IPS-15b (cell line): ENCODE data around the gene HCLS1.
"Not testable (repeated sequence)": the region's sequence is repeated elsewhere in the genome, so short reads cannot be mapped to it uniquely, and the experiment has no call there.

ENCODE experiments used
- H3K27me3 ChIP-seq: one replicate; pipeline ENCODE4 v1.6.1; 2013; ENCODE audit warnings: low read length; ENCODE audit not compliant: control insufficient read depth, insufficient read depth
- H3K36me3 ChIP-seq: one replicate; pipeline ENCODE4 v1.6.1; 2013; ENCODE audit warnings: low read length; ENCODE audit not compliant: control insufficient read depth, insufficient read depth
- H3K4me1 ChIP-seq: one replicate; pipeline ENCODE4 v1.6.1; 2013; ENCODE audit warnings: mild to moderate bottlenecking, low read length; ENCODE audit not compliant: control insufficient read depth, insufficient read depth
- H3K4me3 ChIP-seq: one replicate; pipeline ENCODE4 v1.5.1; 2013; ENCODE audit warnings: low read depth, low read length
- H3K9ac ChIP-seq: one replicate; pipeline ENCODE4 v1.6.1; 2013; ENCODE audit warnings: low read depth, mild to moderate bottlenecking, low read length
- H3K9me3 ChIP-seq: one replicate; pipeline ENCODE4 v1.6.1; 2013; ENCODE audit warnings: mild to moderate bottlenecking, low read length; ENCODE audit not compliant: control insufficient read depth, insufficient read depth

HCLS1 gene

DNA sequence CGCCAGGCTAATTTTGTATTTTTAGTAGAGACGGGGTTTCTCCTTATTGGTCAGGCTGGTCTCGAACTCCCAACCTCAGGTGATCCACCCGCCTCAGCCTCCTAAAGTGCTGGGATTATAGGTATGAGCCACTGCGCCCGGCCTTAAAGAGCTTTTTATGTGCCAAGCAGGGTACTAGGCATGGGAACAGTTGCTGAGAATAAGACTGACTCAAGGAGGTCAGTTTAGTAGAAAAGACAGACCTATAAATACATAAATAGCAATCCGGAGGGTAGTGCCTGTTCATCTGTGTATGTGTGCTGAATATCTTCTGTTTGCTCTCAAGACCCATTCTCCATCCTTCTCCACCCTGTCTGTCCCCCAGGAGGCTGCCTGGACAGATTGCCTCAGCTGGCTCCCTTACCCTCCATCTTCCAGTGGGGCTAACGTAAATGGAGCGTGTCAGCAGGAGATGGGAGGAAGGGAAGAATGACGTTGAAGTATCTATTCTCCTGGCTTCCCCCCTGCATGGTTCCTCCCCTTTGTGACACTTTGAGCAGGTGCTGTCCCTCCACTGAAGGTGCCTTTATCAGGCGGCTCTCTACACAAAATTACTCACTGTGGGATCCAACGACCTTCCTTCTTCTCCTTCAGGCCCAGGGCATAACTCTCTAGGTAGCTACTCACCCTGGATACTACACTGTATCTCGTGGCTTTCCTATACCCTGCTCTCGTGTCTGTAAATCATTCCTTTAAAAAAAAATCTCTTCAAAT is 36.4 kb downstream of the HCLS1 start:
- Histone ChIP-seq H3K27me3 (no peaks in the 10 kb centered on the region), H3K4me1 (no peaks in the 10 kb centered on the region), H3K9ac (no peak overlapping the region), H3K9me3 (no peaks in the 10 kb centered on the region), H3K36me3 (no peaks in the 10 kb centered on the region), H3K4me3 (no peak overlapping the region)

DNA sequence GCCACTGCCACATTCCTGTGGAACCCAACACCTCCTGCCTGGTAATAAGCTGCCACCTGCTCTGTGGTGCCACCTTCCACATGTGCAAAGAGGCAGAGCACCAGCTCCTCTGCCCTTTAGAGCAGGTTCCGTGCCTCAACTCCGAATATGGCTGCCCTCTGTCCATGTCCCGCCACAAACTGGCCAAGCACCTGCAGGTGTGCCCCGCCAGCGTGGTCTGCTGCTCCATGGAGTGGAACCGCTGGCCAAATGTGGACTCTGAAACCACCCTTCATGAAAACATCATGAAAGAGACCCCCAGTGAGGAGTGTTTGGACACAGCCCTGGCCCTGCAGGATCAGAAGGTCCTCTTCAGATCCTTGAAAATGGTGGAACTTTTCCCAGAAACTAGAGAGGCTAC is 39.2 kb downstream of the HCLS1 start:
- H3K27me3 ChIP-seq = no peaks in the 10 kb centered on the region
- H3K9me3 ChIP-seq = no peaks in the 10 kb centered on the region
- H3K4me1 ChIP-seq = no peaks in the 10 kb centered on the region
- H3K4me3 ChIP-seq = no peak overlapping the region
- no peaks in the 10 kb centered on the region for H3K36me3 ChIP-seq
- no peak overlapping the region for H3K9ac ChIP-seq

DNA sequence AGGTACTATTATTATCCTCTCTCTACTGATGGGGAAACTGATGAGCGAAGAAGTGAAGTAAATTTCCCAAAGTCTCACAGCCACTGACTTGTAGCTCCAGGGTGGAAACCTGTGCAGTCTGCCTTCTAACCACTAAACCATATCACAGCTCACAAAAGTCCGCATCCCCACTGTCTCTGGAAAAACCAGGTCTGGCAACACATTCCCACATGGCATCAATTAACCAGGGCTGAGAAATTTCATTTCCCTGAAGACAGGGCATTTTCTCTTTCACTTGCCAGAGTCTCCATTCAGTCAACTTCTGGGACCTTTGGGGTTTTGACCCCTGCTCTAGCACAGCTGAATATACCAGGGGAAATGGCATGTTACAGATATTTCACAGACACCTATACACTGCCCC is 41.0 kb downstream of the HCLS1 start:
- H3K27me3 ChIP-seq = no peaks in the 10 kb centered on the region
- H3K9ac ChIP-seq = no peak overlapping the region
- H3K9me3 ChIP-seq = no peaks in the 10 kb centered on the region
- no peaks in the 10 kb centered on the region for H3K36me3 ChIP-seq
- no peak overlapping the region for H3K4me3 ChIP-seq
- H3K4me1 ChIP-seq = no peaks in the 10 kb centered on the region

DNA sequence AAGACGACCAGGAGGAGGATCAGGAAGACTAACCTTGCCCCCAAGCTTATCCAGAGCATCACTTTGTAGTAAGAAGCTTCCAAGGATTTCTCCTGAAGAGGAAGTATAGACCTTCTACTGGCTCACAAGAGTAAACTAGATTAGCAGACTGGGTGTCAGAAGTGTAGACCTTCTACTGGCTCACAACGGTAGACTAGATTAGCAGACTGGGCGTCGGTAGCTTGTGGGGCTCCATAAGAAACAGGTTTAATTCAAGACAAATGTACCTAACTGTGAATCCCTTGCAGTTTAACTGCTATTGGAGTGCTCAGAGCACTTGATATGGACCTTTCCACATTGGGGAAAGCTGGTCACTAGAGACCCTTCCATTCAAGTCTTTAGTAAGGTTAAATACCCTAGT is 54.6 kb downstream of the HCLS1 start:
- Histone ChIP-seq H3K9ac (no peak overlapping the region), H3K4me3 (no peak overlapping the region), H3K27me3 (no peaks in the 10 kb centered on the region), H3K36me3 (no peaks in the 10 kb centered on the region), H3K9me3 (no peaks in the 10 kb centered on the region), H3K4me1 (peaks cover 8% of the 10 kb centered on the region)

DNA sequence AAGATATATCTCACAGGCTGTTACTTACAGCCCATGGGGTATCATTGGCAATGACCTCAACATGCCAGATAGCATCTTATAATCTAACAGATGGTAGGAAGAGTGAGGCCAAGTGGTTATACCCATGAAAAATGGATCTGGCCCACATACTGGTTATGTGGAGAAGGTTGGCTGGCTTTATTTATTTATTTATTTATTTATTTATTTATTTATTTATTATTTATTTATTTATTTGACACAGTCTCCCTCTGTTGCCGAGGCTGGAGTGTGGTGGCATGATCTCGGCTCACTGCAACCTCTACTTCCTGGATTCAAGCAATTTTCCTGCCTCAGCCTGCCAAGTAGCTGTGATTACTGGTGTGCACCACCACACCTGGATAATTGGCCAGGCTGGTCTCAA is 55.9 kb downstream of the HCLS1 start:
- no peak overlapping the region for H3K9ac ChIP-seq
- H3K36me3 ChIP-seq = no peaks in the 10 kb centered on the region
- no peak overlapping the region for H3K4me3 ChIP-seq
- no peaks in the 10 kb centered on the region for H3K9me3 ChIP-seq
- no peaks in the 10 kb centered on the region for H3K27me3 ChIP-seq
- peaks cover 9% of the 10 kb centered on the region for H3K4me1 ChIP-seq

DNA sequence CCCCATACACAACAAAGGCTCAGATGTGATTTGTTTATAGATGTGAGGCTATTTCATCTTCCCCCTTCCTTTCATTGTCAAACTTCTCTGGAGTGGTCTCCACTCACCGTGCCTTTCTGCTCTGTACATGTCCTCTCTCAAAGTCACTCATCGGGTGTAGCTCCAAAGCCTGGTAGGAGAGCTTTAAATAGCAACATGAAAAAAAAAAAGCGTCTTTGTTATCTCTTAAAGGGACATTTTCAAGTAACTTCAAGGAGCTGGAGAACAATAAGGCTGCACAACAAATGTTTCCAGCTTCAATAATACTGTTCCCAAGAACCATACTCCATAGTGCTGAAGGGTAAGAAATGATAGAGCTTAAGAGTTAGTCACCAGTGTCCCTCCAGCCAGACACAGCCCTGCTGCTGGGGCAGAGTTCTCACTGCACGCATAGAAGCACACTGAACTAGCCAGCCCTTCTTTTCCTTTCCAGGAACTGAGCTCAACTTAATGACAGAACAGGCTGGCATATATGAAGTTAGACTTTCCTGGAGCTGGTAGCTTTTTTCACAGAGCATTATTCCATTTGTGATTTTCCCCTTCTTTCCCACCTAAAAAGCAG is 59.4 kb downstream of the HCLS1 start:
- Histone ChIP-seq H3K27me3 (no peaks in the 10 kb centered on the region), H3K9ac (no peak overlapping the region), H3K4me3 (no peak overlapping the region), H3K36me3 (no peaks in the 10 kb centered on the region), H3K4me1 (peaks cover 15% of the 10 kb centered on the region), H3K9me3 (no peaks in the 10 kb centered on the region)

DNA sequence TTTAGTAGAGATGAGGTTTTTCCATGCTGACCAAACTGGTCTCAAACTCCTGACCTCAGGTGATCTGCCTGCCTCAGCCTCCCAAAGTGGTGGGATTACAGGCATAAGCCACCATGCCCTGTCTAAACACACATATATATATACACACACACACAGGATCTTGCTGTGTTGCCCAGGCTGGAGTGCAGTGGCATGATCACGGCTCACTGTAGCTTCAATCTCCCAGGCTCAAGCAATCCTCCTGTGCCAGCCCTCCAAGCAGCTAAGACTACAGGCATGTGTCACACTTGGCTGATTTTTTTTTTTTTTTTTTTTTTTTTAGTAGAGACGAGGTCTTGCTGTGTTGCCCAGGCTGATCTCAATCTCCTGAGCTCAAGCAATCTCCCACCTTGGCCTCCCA is 60.8 kb downstream of the HCLS1 start:
- not testable (repeated sequence) for H3K36me3 ChIP-seq, H3K27me3 ChIP-seq, H3K9me3 ChIP-seq, H3K9ac ChIP-seq, H3K4me3 ChIP-seq
- peaks cover 18% of the 10 kb centered on the region for H3K4me1 ChIP-seq

DNA sequence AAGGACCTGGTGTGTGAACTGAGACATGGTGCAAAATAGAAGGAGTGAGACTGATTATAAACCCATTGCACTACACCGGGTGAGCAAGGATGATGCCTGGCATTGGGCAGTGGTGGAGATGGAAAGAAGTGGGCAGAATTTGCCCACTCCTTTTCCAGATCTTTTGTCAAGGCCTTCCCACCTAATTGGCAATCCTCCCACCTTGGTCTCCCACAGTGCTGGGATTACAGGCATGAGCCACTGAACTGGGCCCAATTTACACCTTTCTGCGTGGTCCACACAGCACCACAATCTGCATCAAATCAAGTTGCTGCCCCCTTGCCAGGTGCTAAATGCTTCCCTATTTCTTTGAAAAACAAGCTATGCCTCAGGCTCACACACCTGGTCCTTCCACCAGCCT is 62.1 kb downstream of the HCLS1 start:
- H3K36me3 ChIP-seq = no peaks in the 10 kb centered on the region
- no peaks in the 10 kb centered on the region for H3K9me3 ChIP-seq
- peaks cover 18% of the 10 kb centered on the region for H3K4me1 ChIP-seq
- H3K9ac ChIP-seq = no peak overlapping the region
- no peaks in the 10 kb centered on the region for H3K27me3 ChIP-seq
- no peak overlapping the region for H3K4me3 ChIP-seq

DNA sequence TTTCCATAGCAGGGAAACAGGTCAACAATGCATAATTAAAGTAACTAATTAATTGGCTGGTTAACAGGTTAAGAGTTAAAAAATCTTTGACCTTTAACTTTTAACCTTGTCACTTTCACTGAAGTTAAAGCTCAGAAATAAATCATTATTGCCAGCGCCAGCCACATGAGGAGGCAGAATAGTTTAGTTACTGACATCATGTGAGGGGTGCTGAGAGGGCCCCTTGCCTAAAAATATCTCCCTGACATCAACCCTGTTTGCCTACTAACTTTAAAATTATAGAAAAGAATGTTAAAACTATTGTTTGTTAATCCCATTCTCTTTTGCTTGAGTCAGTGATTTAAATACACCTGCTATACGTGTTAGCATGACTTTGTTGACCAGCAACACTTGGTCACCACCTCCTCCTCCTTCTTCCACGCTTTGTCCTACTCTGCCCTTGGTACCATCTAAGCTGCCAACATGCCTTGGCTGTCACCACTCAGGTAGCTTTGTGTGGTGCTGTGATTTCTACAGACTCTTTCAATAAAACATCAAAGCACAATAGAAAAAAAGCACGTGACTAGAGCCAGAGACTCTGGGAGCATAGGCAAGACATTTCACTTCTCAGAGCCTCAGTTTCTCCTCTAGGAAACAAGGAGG is 64.8 kb downstream of the HCLS1 start:
- H3K36me3 ChIP-seq = no peaks in the 10 kb centered on the region
- H3K4me1 ChIP-seq = peaks cover 22% of the 10 kb centered on the region
- H3K9ac ChIP-seq = no peak overlapping the region
- H3K27me3 ChIP-seq = no peaks in the 10 kb centered on the region
- no peaks in the 10 kb centered on the region for H3K9me3 ChIP-seq
- no peak overlapping the region for H3K4me3 ChIP-seq

DNA sequence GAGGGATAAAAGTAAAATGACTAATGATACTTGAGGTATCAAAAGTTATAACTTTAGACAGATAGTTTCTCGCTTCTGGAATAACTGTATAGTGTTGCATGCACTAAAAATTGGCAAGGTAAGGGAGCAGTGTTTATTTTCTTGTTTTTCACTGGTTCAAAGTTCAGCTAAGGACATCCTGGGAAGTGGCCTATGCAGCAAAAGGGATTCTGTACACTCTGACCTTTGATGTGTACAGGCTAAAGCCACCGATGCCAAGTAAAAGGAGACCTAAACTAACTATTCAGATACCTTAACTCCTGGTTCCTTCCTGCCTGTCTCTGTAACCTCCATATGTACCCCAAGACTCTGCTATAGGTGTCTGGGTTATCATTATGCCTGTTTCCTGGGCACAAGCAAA is 65.9 kb downstream of the HCLS1 start:
- H3K4me3 ChIP-seq = no peak overlapping the region
- no peaks in the 10 kb centered on the region for H3K27me3 ChIP-seq
- H3K36me3 ChIP-seq = no peaks in the 10 kb centered on the region
- peaks cover 22% of the 10 kb centered on the region for H3K4me1 ChIP-seq
- no peak overlapping the region for H3K9ac ChIP-seq
- no peaks in the 10 kb centered on the region for H3K9me3 ChIP-seq

DNA sequence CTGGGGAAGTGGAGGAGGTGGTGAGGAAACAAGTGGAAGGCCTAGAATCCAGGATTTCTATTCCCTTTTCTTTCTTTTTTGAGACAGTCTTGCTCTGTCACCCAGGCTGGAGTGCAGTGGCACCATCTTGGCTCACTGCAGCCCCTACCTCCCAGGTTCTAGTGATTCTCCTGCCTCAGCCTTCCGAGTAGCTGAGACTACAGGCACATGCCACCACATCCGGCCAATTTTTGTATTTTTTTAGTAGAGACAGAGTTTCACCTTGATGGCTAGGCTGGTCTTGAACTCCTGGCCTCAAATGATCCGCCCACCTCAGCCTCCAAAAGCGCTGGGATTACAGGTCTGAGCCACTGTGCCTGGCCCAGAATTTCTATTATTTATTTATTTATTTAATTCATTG is 66.9 kb downstream of the HCLS1 start:
- not testable (repeated sequence) for H3K27me3 ChIP-seq, H3K9me3 ChIP-seq, H3K4me3 ChIP-seq, H3K9ac ChIP-seq, H3K36me3 ChIP-seq
- peaks cover 22% of the 10 kb centered on the region for H3K4me1 ChIP-seq
